ENCODE measurements around the gene PLEKHA7.

PLEKHA7 gene

DNA sequence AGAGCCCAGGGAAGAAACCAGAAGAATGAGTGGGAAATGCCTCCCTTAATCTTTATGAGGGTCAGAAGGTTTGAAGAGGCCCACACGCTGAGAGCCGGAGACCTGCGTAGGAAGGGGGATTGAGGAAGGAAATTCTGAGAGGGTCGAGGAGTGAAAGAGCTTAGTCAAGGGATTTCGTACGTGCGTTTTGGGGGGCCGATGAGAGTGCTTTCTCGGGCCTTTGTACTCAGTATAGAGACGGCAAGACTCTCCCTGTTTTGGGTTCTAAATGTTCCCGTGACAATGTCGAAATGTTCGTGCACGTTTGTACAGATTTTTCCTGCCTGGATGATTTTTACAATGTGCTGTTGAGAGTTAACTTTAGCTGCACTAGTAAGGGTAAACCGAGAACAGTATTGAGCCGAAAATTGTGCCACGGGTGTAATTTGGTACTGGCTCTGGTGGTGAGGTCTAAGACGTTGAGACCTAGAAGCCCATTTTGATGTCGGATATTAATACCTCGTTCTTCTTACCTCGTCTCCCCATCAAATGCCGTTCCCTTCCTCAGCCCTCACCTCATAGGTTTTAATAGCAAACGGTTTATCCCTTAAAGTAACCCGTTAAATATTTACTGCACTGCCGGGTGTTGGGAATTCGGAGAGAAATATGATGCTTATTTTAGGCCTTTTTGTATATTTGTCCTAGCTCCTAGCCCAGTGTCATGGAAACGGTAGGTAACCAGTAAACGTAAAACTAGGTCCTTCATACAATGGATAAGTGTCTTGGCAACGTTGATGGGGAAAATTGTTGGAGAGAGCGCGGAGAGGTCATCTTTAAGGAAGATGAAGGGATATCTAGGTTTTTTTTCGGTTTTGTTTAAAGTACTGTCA lies 275.0 kb downstream of the PLEKHA7 start:
- TF ChIP-seq, protein P1, sequence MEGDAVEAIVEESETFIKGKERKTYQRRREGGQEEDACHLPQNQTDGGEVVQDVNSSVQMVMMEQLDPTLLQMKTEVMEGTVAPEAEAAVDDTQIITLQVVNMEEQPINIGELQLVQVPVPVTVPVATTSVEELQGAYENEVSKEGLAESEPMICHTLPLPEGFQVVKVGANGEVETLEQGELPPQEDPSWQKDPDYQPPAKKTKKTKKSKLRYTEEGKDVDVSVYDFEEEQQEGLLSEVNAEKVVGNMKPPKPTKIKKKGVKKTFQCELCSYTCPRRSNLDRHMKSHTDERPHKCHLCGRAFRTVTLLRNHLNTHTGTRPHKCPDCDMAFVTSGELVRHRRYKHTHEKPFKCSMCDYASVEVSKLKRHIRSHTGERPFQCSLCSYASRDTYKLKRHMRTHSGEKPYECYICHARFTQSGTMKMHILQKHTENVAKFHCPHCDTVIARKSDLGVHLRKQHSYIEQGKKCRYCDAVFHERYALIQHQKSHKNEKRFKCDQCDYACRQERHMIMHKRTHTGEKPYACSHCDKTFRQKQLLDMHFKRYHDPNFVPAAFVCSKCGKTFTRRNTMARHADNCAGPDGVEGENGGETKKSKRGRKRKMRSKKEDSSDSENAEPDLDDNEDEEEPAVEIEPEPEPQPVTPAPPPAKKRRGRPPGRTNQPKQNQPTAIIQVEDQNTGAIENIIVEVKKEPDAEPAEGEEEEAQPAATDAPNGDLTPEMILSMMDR (conservative IDR thresholded peaks at IDR 0.05) = no peak
- peak overlapping the region; percentile 92 for H3K27ac ChIP-seq

DNA sequence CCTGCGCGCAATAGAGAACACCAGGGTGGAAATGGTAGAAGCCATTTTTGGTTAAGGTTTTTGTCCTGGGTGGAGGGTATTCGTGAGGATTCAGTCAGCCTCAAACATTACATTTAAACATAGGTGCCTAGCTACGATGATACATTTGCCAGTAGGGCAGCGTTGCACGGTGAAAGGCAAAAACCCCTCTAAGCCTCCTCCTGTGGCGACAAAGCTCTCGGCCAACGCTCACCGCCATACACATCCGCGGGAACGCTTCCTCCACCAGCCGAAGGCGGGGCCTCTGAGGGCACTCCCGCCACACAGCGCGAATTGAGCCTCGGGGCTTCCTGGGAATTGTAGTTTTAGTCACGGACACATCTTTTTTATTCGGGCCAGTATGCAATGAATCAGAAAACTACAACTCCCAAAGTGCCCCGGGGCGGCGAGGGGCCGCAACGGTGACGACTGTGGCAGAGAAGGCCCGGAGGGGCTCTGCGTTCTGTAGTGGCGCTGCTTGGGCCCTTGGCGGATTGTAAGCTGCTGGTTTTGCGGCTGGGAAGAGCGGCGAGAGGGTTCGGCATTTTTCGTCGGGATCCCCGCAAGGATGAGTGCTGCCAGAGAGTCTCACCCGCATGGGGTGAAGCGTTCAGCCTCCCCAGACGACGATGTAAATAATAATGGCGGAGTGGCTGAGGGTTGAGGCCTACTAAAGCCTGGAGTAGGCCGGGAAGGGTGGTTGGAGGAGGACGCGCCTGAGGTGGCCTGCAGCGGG lies 275.8 kb downstream of the PLEKHA7 start, which contains the start of gene C11orf58:
C11orf58 (plus strand) TSS at position 455 of the 754 bp plus-strand sequence; CDS start at position 587, 132 bp downstream.
- TF ChIP-seq, protein P1 (conservative IDR thresholded peaks at IDR 0.05) = no peak

DNA sequence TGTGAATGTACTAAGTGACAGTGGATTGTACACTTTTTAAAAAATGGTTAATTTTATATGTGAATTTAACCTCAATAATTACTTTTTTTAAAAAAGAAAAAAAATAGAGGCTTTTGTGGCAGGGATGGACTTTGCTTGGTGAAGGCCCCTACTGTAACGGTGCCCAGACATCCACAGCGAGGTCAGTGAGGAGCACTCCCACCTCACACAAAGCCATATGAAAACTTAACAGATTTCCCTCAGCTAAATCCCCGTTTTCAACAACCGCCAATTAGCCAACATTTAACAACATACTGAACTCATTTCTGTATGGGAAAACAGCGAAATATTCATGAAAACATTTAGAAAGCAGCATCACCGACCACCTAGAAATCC lies 276.4 kb downstream of the PLEKHA7 start:
- TF ChIP-seq, protein P1 (conservative IDR thresholded peaks at IDR 0.05) = no peak
- peak overlapping the region; percentile 92 for H3K27ac ChIP-seq

More for the DNA sequence above, 275.8 kb downstream of the PLEKHA7 start, which contains the start of gene C11orf58:
- H3K27ac ChIP-seq = peak within 1 kb of the TSS; percentile 92
